EH (cell line): Measurements from ENCODE around the gene CFDP1.
A peak's percentile ranks its signal among the peaks of the same experiment; 100 is the strongest.
"Not testable (repeated sequence)": the region's sequence is repeated elsewhere in the genome, so short reads cannot be mapped to it uniquely, and the experiment has no call there.

Experiments used
- DNase-seq: peaks from one replicate; pipeline ENCODE4 v3.0.0-alpha.2; 2015; ENCODE audit warnings: low read depth

The CFDP1 gene

GRCh38 chr16:75293173-75293572, 140.1 kb downstream of the CFDP1 start:
- no peak for DNase-seq

- DNase-seq: no peak
These were observed 140.6 kb downstream of the CFDP1 start for GRCh38 chr16:75292691-75293090.

GRCh38 chr16:75289189-75289588, 144.1 kb downstream of the CFDP1 start:
- DNase-seq: peak; percentile 68

DNA sequence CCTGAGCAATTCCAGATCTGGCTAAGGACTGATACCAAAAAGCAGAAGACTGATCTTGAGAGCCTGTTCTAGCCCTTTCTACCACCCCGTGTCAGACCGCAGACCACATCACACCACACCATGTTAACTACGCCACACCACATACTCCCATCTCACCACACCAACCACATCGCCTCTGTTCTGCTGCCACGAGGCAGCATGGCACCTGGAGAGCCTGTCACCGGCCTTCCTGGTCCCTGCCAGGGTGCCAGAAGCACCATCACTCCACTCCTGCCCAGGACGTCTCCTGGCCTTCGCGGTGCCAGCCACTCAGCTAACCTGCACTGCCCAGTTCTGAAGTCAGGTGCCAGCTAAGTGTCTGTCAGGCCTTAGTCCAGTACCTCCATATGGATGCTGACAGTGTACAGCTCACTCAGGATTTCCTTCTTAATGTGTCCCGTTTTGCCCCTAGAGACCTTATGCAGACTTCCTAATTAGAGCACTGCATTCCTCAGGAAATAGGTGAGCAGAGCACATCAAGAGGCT, 144.6 kb downstream of the CFDP1 start:
- no peak for DNase-seq

GRCh38 chr16:75288181-75288580, 145.1 kb downstream of the CFDP1 start:
- peak; percentile 39 for DNase-seq

DNA sequence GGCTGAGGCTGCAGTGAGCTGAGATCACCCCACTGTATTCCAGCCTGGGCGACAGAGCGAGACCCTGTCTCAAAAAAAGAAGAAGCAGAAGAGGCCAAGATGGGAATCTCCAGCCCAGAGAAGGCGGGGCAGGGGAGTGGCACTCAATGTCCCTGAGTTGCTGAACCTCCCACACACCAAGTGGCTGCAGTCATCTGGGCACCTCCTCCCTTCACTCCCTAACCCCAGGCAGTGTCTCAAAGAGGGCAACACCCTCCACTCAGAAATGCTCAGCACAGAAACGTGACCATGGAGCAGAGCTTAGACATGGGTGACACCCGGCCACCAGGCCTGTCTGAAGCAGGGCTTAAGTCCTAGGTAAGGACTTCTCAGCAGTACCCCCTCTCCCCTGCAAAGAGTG, 145.6 kb downstream of the CFDP1 start:
- no peak for DNase-seq

DNA sequence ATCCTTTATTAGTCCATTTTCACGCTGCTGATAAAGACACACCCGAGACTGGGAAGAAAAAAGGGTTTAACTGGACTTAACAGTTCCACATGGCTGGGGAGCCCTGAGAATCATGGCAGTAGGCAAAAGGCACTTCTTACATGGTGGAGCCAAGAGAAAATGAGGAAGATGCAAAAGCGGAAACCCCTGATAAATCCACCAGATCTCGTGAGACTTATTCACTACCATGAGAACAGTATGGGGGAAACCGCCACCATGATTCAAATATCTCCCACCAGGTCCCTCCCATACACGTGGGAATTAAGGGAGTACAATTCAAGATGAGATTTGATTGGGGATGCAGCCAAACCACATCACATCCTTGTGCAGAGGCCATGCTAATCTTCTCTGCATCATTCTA, 146.9 kb downstream of the CFDP1 start:
- DNase-seq: no peak

DNA sequence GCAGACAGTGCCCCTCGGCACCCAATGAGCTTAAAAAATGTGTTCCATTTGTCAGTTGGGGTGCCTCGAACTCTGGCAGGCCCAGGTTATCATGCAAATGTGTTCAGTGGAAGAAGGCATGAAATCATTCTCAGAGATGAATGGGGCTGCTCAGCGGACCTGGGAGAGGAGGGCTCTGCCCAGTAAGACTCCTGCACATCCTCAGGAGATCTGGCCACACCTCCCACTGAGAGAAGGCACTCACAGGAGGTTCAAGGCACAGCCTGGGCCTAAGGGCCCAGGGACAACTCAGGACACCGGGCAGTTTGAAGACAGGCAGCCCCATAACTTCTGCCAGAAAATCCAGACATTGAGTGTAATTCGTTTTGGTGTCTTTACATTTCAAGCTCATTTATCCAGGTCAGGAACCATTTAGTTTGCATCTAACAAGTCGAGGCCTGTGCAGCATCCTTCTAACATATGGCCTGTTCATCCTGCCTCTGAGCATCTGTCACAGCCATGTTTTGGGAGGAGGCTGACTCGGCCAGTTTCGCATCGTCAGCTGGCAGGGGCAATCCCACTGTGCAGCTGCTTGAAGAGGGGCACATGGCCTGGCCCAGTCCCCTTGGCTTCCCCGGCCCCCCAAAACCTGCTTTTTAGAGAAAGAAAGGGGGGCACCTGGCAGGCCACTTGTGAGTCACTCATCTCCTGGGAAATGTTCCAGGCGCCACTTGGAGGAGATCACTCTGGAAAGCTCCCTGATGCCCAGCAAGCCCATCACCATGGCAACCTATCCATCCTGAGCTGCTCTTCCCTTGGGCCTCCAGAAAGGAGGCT, 150.6 kb downstream of the CFDP1 start:
- DNase-seq: peak; percentile 52

GRCh38 chr16:75281826-75282225, 151.5 kb downstream of the CFDP1 start:
- no peak for DNase-seq

DNA sequence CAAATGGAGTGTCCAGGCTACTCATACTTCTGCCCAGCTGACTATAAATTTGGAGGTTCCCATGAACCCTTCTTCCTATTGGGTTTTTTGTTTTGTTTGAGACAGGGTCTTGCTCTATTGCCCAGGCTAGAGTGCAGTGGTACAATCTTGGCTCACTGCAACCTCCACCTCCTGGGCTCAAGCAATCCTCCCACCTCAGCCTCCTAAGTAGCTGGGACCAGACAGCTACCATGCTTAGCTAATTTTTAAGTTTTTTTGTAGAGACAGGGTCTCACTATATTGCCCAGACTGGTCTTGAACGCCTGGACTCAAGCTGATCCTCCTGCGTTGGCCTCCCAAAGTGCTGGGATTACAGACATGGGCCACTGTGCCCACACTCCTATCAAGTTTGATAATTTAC, 152.3 kb downstream of the CFDP1 start:
- DNase-seq: not testable (repeated sequence)

- no peak for DNase-seq
These were observed 152.9 kb downstream of the CFDP1 start for GRCh38 chr16:75280331-75280804.

GRCh38 chr16:75279305-75279704, 154.0 kb downstream of the CFDP1 start:
- no peak for DNase-seq

DNA sequence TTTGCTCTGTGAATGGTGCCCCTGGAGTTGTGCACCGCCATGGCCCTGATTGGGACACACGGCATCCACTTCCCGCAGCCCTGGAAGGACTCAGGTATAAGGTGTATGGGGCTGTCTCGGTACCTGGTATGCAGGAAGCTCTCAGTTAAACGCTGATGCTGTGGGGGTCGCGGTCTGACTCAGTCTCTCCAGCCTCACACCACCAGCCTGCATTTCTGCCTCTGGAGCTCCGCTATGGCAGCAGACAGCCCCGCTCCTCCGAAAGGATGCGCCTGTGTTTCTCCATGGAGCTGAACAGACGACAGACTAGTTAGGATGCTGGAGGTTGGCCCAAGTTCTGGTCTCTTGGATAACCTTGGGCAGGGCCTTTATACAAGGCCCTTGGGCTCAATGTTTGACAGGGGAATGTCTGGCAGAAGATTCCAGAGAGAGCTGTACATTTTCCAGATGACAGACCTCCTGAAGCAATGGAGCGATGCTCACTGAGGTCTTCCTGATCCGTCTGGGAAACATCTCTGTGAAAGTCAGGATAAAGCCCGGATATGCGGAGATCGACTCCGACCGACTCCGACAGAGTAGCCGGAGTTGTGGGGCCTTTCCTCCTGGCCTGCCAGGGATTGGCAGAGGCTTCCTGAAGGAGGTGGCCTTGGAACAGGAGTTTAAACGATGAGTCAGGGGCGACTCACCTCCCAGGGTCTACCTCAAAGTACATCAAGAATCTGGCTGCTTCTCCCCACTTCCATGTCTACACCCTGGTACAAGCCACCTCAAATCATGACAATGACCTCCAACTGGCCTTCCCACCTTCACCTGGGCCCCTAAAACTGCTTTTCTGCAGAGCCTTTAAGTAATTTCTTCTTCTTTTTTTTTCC, 160.0 kb downstream of the CFDP1 start:
- DNase-seq: peak; percentile 60

DNA sequence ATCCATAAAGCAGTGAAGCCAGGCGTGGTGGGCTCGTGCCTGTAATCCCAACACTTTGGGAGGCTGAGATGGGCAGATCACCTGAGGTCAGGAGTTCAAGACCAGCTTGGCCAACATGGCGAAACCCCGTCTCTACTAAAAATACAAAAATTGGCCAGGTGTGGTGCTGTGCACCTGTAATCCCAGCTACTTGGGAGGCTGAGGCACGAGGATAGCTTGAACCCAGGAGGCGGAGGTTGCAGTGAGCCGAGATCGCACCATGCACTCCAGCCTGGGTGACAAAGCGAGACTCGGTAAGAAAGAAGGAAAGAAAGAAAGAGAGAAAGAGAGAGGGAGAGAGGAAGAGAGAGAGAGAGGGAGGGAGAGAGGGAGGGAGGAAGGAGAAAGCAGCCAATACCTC, 160.7 kb downstream of the CFDP1 start:
- not testable (repeated sequence) for DNase-seq

DNA sequence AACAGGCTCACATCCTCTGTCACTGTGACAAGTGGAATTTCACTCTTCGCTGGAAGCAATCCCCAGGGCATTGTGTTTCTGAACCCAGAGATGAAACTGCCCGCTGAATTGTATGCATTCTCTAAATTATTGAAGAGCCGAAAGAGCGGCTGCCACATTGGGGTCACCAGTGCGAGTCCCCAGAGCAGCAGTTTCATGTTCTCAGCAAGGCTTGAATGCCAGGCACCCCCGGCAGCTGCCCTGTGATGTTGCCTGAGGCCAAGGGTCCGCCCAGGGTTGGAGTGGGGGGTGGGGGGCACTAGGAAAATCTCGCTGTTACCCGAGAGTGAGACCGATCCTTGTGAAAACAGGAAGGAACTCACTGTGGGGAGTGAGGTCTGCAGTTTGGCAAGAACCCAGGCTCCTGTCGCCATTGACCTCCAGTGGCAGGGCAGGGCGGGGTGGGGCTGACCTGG, 161.2 kb downstream of the CFDP1 start:
- DNase-seq: no peak

GRCh38 chr16:75271441-75272096, 161.7 kb downstream of the CFDP1 start:
- no peak for DNase-seq

DNA sequence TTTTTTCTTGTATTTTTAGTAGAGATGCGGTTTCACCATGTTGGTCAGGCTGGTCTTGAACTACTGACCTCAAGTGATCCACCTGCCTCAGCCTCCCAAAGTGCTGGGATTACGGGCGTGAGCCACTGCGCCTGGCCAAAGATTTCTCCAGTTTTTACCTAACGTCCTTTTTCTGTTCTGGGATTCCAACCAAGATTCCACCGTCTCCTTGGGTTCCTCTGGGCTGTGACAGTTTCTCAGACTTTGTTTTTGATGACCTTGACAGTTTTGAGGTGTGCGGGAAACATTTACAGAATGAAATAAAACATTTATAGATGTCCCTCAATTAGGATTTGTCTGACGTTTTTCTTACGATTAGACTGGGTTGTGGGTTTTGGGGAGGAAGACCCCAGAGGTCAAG, 163.9 kb downstream of the CFDP1 start:
- not testable (repeated sequence) for DNase-seq

GRCh38 chr16:75267631-75268264, 165.6 kb downstream of the CFDP1 start:
- peak; percentile 71 for DNase-seq

DNA sequence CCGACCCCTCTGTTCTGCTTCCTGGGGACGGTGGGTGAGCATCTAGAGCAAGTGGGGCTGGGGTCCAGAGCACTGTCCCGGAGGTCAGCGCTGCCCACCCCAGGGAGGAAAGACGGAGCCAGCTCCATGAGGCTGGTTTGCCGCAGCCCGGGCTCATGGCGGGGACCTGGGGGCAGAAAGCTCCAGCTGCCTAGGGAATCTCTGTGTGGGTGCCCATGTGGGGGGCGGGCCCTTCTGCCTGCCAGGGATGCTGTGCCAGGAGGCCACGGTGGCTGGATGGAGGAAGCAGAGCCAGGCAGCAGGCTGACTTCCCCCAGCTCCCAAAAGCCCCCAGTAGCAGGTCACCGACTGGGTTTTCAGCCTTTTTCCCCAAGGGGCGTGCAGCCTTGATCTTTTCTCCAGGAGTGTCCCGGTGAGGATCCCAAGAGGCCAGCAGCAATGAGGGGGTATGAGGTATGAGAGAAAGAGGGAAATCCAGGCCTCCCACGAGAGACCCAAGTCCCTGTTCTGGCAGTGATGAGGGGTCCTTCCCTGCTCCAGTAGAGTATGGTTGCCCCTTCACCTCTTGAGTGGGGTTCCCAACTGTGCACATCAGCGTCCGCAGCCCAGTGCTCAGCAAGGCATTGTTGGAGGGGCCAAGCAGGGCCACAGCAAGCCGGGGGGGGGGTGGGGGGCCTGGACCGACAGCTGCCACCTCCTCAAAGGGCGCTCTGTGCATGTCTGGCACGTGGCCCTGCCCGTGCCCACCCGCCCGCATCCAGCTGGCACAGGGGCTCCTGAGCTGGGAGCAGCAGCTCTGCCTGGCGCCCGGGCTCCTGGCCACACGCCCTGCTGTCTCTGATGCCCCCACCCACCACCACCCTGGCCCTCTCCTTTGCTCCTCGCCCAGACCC, 166.3 kb downstream of the CFDP1 start:
- DNase-seq: no peak

DNA sequence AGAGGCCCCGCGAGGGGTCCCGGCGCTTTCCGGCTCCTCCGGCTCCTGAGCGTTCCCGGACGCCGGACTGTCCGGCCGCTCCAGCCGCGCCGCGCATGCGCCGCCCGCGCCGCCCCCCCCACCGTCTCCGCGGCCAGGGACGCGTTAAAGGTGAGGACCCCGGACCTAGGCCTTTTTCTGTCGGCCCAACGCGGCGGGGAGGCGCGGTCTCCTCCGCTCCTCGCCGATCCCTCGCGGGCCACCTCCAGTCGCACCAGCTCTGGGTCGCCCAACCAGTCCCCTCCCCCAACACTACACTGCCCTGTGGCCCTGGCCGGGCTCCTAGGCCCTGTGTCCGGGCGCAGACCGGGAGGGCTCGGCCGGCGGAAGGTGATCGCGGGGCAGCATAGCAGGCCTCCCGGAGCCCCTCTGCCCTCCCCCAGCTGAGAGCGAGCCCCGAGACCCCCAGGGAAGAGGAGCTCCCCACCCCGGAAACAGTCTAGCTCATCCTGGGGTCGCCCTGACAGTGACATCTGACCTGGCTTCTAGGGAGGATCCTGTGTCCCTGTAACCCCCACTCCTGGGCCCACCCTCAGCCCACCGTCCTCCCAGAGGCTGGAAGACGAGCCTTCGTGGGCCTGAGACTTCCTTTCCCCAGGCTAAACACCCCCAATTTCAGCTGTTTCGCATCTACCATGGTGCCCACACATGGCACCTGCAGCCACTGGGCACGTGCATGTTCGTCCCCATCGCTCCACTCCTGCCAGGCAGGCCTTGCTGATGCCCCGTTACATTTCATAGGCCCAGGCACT, 167.2 kb downstream of the CFDP1 start:
- DNase-seq: peak; percentile 82
